ENCODE data around the gene ATP9A. TPM values are rescaled to one million over a fixed set of nuclear protein-coding genes. Genes with fewer than 3 reads are reported as not detected.
A peak's percentile ranks its signal among the peaks of the same experiment; 100 is the strongest.

ATP9A gene
- total RNA-seq, 4 donors from 2014 or later = 17.6 to 28.2 (median 19.5) TPM

- no peaks in the 10 kb centered on the region for H3K36me3 ChIP-seq
- 57 to 69% methylated on average over 12 to 13 of the region's 13 CpGs for WGBS, 2 donors
- no peak overlapping the region for H3K27ac ChIP-seq
- intact Hi-C loops (cut with DNase I) = no loop called here
- no peak for DNase-seq
- no peak overlapping the region for H3K4me3 ChIP-seq
- H3K4me1 ChIP-seq = peaks cover 0 to 43% (median 9%) of the 10 kb centered on the region in 3 donors
- H3K27me3 ChIP-seq = no peaks in the 10 kb centered on the region
- H3K9me3 ChIP-seq = no peaks in the 10 kb centered on the region
- TF ChIP-seq POLR2A (IDR thresholded peaks at IDR 0.05) = no peak
- TF ChIP-seq, protein P1, sequence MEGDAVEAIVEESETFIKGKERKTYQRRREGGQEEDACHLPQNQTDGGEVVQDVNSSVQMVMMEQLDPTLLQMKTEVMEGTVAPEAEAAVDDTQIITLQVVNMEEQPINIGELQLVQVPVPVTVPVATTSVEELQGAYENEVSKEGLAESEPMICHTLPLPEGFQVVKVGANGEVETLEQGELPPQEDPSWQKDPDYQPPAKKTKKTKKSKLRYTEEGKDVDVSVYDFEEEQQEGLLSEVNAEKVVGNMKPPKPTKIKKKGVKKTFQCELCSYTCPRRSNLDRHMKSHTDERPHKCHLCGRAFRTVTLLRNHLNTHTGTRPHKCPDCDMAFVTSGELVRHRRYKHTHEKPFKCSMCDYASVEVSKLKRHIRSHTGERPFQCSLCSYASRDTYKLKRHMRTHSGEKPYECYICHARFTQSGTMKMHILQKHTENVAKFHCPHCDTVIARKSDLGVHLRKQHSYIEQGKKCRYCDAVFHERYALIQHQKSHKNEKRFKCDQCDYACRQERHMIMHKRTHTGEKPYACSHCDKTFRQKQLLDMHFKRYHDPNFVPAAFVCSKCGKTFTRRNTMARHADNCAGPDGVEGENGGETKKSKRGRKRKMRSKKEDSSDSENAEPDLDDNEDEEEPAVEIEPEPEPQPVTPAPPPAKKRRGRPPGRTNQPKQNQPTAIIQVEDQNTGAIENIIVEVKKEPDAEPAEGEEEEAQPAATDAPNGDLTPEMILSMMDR (IDR thresholded peaks at IDR 0.05) = no peak
Observed at GRCh38 chr20:51734876-51735720, 33.1 kb downstream of the ATP9A start.

GRCh38 chr20:51733070-51733469 is 35.1 kb downstream of the ATP9A start:
- Histone ChIP-seq H3K4me3 (no peak overlapping the region), H3K27ac (peak overlapping the region in 1 of 4 donors; percentile 78), H3K9me3 (no peaks in the 10 kb centered on the region), H3K27me3 (no peaks in the 10 kb centered on the region), H3K4me1 (peaks cover 0 to 32% (median 6%) of the 10 kb centered on the region in 3 donors), H3K36me3 (peaks cover 0 to 8% (median 0%) of the 10 kb centered on the region in 3 donors)
- TF ChIP-seq, protein P1 (IDR thresholded peaks at IDR 0.05) = no peak
- no peak for TF ChIP-seq POLR2A (IDR thresholded peaks at IDR 0.05)
- DNase-seq = no peak
- intact Hi-C loops (cut with DNase I) = no loop called here
- WGBS, 2 donors = 81 to 87% methylated on average over 3 of the region's 3 CpGs

DNA sequence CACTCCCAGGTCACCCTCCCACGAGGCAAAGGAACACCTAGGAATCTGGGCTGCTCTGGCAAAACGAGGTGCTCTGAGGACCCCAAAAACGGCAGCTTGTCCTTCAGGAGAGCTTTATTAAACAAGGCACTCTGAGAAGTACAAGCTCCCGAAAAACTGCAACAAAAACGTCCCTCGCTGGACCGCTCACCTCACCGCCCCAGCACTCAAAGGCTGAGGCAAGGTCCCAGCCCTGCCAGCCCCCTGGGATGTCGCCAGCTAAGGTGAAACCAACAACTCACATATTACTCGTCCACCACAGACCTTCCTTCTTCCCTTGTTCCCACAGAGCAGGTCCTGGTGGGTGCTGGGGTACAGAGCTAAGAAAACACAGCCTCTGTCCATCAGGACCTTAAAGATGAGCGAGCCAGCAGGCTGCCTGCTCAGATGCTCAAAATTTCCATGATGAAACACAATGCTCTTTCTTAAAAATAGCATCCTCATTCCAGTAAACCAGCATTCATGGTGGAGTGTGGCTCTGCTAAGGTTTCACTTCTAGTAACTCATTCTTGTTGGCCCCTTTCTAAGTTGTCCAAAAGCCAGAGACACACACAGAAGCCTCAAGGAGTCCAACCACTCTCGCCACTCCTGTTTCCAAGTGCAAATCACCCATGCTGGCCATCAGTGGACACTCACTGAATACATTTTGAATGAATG is 35.9 kb downstream of the ATP9A start:
- intact Hi-C loops (cut with DNase I) = no loop called here
- Histone ChIP-seq H3K4me3 (peak overlapping the region in 2 of 4 donors; percentile 8 to 40), H3K9me3 (no peaks in the 10 kb centered on the region), H3K4me1 (peaks cover 0 to 32% (median 6%) of the 10 kb centered on the region in 3 donors), H3K36me3 (peaks cover 0 to 8% (median 0%) of the 10 kb centered on the region in 3 donors), H3K27ac (peak overlapping the region in 3 of 4 donors; percentile 73 to 78 (median 78)), H3K27me3 (no peaks in the 10 kb centered on the region)
- no peak for DNase-seq
- 61 to 67% methylated on average over 2 to 9 of the region's 12 CpGs for WGBS, 2 donors
- TF ChIP-seq POLR2A (IDR thresholded peaks at IDR 0.05) = no peak
- TF ChIP-seq, protein P1 (IDR thresholded peaks at IDR 0.05) = no peak

- peaks cover 0 to 32% (median 6%) of the 10 kb centered on the region in 3 donors for H3K4me1 ChIP-seq
- H3K36me3 ChIP-seq = peaks cover 0 to 8% (median 0%) of the 10 kb centered on the region in 3 donors
- intact Hi-C loops (cut with DNase I) = no loop called here
- no peak for DNase-seq
- H3K27me3 ChIP-seq = no peaks in the 10 kb centered on the region
- H3K9me3 ChIP-seq = no peaks in the 10 kb centered on the region
- peak overlapping the region in 2 of 4 donors; percentile 8 to 40 for H3K4me3 ChIP-seq
- peak overlapping the region in 3 of 4 donors; percentile 73 to 78 (median 78) for H3K27ac ChIP-seq
- TF ChIP-seq, protein P1 (IDR thresholded peaks at IDR 0.05) = no peak
- TF ChIP-seq POLR2A (IDR thresholded peaks at IDR 0.05) = no peak
- 43 to 80% methylated on average over 1 to 6 of the region's 7 CpGs for WGBS, 2 donors
Observed at GRCh38 chr20:51731731-51732095, 36.5 kb downstream of the ATP9A start.

- peaks cover 0 to 18% (median 0%) of the 10 kb centered on the region in 3 donors for H3K36me3 ChIP-seq
- H3K9me3 ChIP-seq = no peaks in the 10 kb centered on the region
- no peak overlapping the region for H3K4me3 ChIP-seq
- no peak for DNase-seq
- no peaks in the 10 kb centered on the region for H3K27me3 ChIP-seq
- WGBS, 2 donors = 90 to 92% methylated on average over 11 to 12 of the region's 13 CpGs
- peaks cover 0 to 18% (median 0%) of the 10 kb centered on the region in 3 donors for H3K4me1 ChIP-seq
- H3K27ac ChIP-seq = no peak overlapping the region
- TF ChIP-seq POLR2A (IDR thresholded peaks at IDR 0.05) = no peak
- TF ChIP-seq, protein P1 (IDR thresholded peaks at IDR 0.05) = no peak
- intact Hi-C loops (cut with DNase I) = no loop called here
Observed at GRCh38 chr20:51729771-51730170, 38.4 kb downstream of the ATP9A start.
